ENCODE measurements around the gene ZNF554. TPM values are rescaled to one million over a fixed set of nuclear protein-coding genes. Genes with fewer than 3 reads are reported as not detected.
"Not testable (repeated sequence)": the region's sequence is repeated elsewhere in the genome, so short reads cannot be mapped to it uniquely, and the experiment has no call there.

ZNF554 gene
- total and polyA plus RNA-seq, 5 donors from 2014 or later = 1.8 to 6.1 (median 3.3) TPM

DNA sequence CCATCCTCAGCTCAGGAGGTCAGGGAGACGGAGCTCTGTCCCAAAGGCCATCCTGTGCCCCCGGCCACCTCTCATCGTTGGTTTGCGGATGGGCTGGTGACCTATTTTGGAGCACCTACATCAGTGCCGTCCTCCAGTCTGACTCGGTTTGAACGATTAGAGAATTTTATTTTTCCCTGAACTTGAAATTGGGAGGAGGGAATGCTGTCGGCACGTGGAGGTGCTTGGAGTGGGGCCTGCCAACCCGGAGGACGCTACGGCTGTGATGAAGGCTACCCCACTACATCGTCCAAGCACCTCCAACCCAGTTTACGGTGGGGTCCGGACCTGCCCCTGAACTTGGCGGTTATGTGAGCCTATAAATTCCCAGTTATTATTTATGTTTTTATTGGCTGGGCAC, 3.0 kb upstream of the ZNF554 start:
- H3K4me3 Mint-ChIP-seq = no peak overlapping the region

DNA sequence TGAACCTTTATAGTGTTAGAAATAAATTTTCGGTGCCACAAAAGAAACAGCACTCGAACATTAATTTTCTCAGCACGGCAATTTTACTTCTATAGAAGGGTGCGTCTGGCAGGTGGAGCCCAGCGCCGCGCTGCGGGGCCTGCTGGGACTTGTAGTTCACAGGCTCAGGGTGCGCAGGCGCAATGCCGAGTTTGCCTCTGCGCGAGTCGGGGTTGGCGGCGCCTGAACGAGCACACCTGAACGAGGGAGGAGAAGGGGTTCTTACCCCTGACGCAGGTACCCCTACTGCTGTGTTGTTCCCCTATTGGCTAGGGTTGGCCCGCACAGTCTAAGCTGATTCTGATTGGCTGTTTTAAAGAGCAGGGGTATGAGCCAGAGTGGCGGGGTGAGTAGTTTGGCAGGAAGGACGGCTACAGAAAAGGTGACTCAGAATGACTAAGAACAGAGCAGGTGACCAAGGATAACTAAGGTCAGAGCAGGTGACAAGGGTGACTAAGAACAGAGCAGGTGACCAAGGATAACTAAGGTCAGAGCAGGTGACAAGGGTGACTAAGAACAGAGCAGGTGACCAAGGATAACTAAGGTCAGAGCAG, 2.3 kb upstream of the ZNF554 start:
- DNase-seq; H3K36me3 ChIP-seq (ENCODE audit: control insufficient read depth, insufficient read depth, low read length); H3K27ac Mint-ChIP-seq; H3K27me3 ChIP-seq (ENCODE audit: control insufficient read depth, insufficient read depth, low read length); H3K27ac ChIP-seq (ENCODE audit: insufficient read depth, low read length, poor library complexity, severe bottlenecking); H3K4me3 ChIP-seq (ENCODE audit: low read depth, low read length); H3K27me3 Mint-ChIP-seq; ATAC-seq (ENCODE audit: low read depth in 2 of 2); H3K9me3 Mint-ChIP-seq; H3K9me3 ChIP-seq (ENCODE audit: control insufficient read depth in 2 of 2, low read length in 2 of 2); H3K36me3 Mint-ChIP-seq: not testable (repeated sequence)
- Mint-ChIP-seq H3K4me3 (peak overlapping the region in 3 of 4 donors; percentile 36 to 90 (median 74)), H3K4me1 (peaks cover 0 to 19% (median 4%) of the 10 kb centered on the region in 4 donors)
- peaks cover 14% of the 10 kb centered on the region for H3K4me1 ChIP-seq (ENCODE audit: control insufficient read depth, insufficient read depth, low read length, poor library complexity, severe bottlenecking)

More for the DNA sequence above, 3.0 kb upstream of the ZNF554 start:
- Mint-ChIP-seq H3K27me3 (no peaks in the 10 kb centered on the region), H3K4me1 (peaks cover 0 to 15% (median 2%) of the 10 kb centered on the region in 4 donors), H3K27ac (no peak overlapping the region), H3K36me3 (no peaks in the 10 kb centered on the region), H3K9me3 (no peaks in the 10 kb centered on the region)
- no peak for DNase-seq
- Histone ChIP-seq H3K27me3 (ENCODE audit: control insufficient read depth, insufficient read depth, low read length) (no peaks in the 10 kb centered on the region), H3K9me3 (ENCODE audit: control insufficient read depth in 2 of 2, low read length in 2 of 2) (no peaks in the 10 kb centered on the region), H3K27ac (ENCODE audit: insufficient read depth, low read length, poor library complexity, severe bottlenecking) (no peak overlapping the region), H3K4me3 (ENCODE audit: low read depth, low read length) (no peak overlapping the region), H3K36me3 (ENCODE audit: control insufficient read depth, insufficient read depth, low read length) (no peaks in the 10 kb centered on the region), H3K4me1 (ENCODE audit: control insufficient read depth, insufficient read depth, low read length, poor library complexity, severe bottlenecking) (peaks cover 14% of the 10 kb centered on the region)
- ATAC-seq (ENCODE audit: low read depth in 2 of 2) = no peak

DNA sequence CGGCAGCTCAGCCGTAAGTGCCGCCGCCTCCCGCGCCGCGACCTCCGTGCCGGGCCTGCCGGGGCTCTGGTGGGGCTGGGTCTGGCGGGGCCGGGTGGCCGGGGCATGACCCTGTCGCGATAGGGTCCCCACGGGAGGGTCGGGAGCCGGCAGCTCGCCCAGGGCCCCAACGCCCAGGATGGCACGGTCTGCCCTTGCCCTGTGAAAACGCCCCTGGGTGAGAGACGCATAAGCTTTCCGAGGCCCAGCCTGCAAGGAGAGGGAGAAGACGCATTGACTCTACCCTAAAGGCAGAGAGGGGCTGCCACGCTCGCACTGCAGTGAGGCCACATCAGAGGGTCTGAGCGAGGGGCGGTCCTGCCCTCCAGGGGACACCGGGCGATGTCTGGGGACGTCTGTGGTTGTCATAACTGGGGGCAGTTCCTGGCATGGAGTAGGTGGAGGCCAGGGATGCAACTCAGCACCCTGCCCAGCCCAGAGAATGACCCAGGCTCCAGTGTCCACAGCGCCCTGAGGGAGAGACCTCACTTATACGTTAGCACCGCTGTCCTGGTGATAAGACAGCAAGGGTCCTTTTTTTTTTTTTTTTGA, 539 bp downstream of the ZNF554 start:
- ATAC-seq (ENCODE audit: low read depth in 2 of 2) (peak in 1 of 2 donors; percentile 1), DNase-seq (peak in 1 of 3 donors; percentile 15)
- peak overlapping the region in 2 of 3 donors; percentile 23 to 55 for H3K27ac Mint-ChIP-seq

DNA sequence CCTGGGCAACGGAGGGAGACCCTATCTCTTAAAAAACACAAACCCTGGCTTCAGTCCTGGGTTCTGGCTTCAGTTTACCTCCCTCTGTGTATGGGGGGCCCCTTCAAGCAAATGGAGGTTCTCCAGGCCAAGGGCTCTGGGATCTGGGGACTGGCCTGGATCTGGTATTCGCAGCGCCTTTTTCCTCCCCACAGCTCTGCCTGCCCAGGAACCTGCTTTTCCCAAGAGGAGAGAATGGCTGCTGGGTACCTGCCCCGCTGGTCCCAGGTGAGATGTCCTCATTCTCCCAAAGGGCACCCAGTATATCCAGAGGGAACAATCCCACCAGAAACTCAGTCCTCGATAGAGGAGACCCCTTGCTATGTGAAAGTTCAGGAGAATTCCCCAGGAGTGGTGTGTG, 3.2 kb downstream of the ZNF554 start:
- Histone ChIP-seq H3K4me3 (ENCODE audit: low read depth, low read length) (no peak overlapping the region), H3K27ac (ENCODE audit: insufficient read depth, low read length, poor library complexity, severe bottlenecking) (no peak overlapping the region), H3K4me1 (ENCODE audit: control insufficient read depth, insufficient read depth, low read length, poor library complexity, severe bottlenecking) (peaks cover 14% of the 10 kb centered on the region), H3K9me3 (ENCODE audit: control insufficient read depth in 2 of 2, low read length in 2 of 2) (no peaks in the 10 kb centered on the region), H3K27me3 (ENCODE audit: control insufficient read depth, insufficient read depth, low read length) (no peaks in the 10 kb centered on the region), H3K36me3 (ENCODE audit: control insufficient read depth, insufficient read depth, low read length) (peaks cover 1% of the 10 kb centered on the region)
- no peaks in the 10 kb centered on the region for H3K27me3 Mint-ChIP-seq
- peak overlapping the region in 2 of 4 donors; percentile 31 to 83 for H3K4me3 Mint-ChIP-seq
- H3K9me3 Mint-ChIP-seq = peaks cover 0 to 3% (median 0%) of the 10 kb centered on the region in 7 donors
- H3K27ac Mint-ChIP-seq = no peak overlapping the region
- DNase-seq = no peak
- no peak for ATAC-seq (ENCODE audit: low read depth in 2 of 2)
- peaks cover 0 to 26% (median 4%) of the 10 kb centered on the region in 4 donors for H3K4me1 Mint-ChIP-seq
- peaks cover 10% of the 10 kb centered on the region for H3K36me3 Mint-ChIP-seq

More for the DNA sequence above, 539 bp downstream of the ZNF554 start:
- no peaks in the 10 kb centered on the region for H3K36me3 ChIP-seq (ENCODE audit: control insufficient read depth, insufficient read depth, low read length)
- Mint-ChIP-seq H3K4me1 (peaks cover 0 to 26% (median 4%) of the 10 kb centered on the region in 4 donors), H3K4me3 (peak overlapping the region; percentile 81 to 88 (median 84)), H3K27me3 (no peaks in the 10 kb centered on the region), H3K36me3 (peaks cover 6% of the 10 kb centered on the region), H3K9me3 (no peaks in the 10 kb centered on the region)
- H3K9me3 ChIP-seq (ENCODE audit: control insufficient read depth in 2 of 2, low read length in 2 of 2) = no peaks in the 10 kb centered on the region
- H3K4me1 ChIP-seq (ENCODE audit: control insufficient read depth, insufficient read depth, low read length, poor library complexity, severe bottlenecking) = peaks cover 14% of the 10 kb centered on the region
- peak overlapping the region; percentile 64 for H3K4me3 ChIP-seq (ENCODE audit: low read depth, low read length)
- no peak overlapping the region for H3K27ac ChIP-seq (ENCODE audit: insufficient read depth, low read length, poor library complexity, severe bottlenecking)
- no peaks in the 10 kb centered on the region for H3K27me3 ChIP-seq (ENCODE audit: control insufficient read depth, insufficient read depth, low read length)

DNA sequence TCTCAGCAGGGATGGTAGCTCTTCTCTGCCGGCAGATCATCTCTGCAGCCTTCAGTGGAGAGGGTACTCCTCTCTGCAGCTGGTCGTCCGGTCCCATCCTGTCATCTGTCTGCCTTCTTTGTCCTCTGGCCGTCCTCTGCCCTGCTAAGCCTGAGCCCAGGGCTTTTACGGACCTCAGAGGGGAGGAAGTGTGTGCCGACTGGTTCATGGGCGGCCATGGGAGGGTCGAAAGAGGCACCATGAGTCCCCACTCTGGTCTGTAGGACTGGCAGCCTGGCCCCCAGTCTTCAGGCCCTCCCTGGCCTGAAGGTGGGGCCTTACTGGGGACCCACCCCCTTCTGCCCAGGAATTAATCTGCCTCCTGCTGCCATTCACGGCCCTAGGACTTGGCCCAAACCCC, 4.0 kb downstream of the ZNF554 start:
- Histone ChIP-seq H3K36me3 (ENCODE audit: control insufficient read depth, insufficient read depth, low read length) (peaks cover 3% of the 10 kb centered on the region), H3K4me1 (ENCODE audit: control insufficient read depth, insufficient read depth, low read length, poor library complexity, severe bottlenecking) (peaks cover 14% of the 10 kb centered on the region), H3K27me3 (ENCODE audit: control insufficient read depth, insufficient read depth, low read length) (no peaks in the 10 kb centered on the region), H3K4me3 (ENCODE audit: low read depth, low read length) (no peak overlapping the region), H3K27ac (ENCODE audit: insufficient read depth, low read length, poor library complexity, severe bottlenecking) (no peak overlapping the region), H3K9me3 (ENCODE audit: control insufficient read depth in 2 of 2, low read length in 2 of 2) (no peaks in the 10 kb centered on the region)
- no peak for ATAC-seq (ENCODE audit: low read depth in 2 of 2)
- peaks cover 0 to 26% (median 7%) of the 10 kb centered on the region in 4 donors for H3K4me1 Mint-ChIP-seq
- H3K9me3 Mint-ChIP-seq = peaks cover 0 to 3% (median 0%) of the 10 kb centered on the region in 7 donors
- no peak for DNase-seq
- H3K27me3 Mint-ChIP-seq = no peaks in the 10 kb centered on the region
- no peak overlapping the region for H3K27ac Mint-ChIP-seq
- H3K4me3 Mint-ChIP-seq = peak overlapping the region in 2 of 4 donors; percentile 9 to 47
- H3K36me3 Mint-ChIP-seq = peaks cover 18% of the 10 kb centered on the region

DNA sequence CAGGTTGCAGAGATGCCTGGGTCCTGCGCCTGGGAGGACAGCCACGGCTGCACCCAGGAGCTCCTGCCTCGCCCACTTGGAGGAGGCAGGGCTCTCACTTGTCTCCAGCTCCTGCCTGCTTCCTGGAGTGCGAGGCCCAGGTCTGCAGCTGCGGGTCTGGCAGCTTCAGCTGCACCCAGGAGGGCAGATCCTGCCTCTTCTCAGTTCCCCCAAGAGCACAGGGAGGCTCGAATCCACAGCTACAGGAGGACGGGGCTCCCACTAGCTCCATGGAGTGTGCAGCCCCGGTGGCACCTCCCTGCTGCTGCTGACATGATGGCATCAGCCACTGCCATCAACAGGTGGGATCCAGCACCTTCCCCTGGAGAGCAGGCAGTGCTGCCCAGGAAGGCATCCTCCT, 4.5 kb downstream of the ZNF554 start:
- Histone ChIP-seq H3K4me3 (ENCODE audit: low read depth, low read length) (no peak overlapping the region), H3K27me3 (ENCODE audit: control insufficient read depth, insufficient read depth, low read length) (no peaks in the 10 kb centered on the region), H3K4me1 (ENCODE audit: control insufficient read depth, insufficient read depth, low read length, poor library complexity, severe bottlenecking) (peaks cover 14% of the 10 kb centered on the region), H3K36me3 (ENCODE audit: control insufficient read depth, insufficient read depth, low read length) (peaks cover 3% of the 10 kb centered on the region), H3K9me3 (ENCODE audit: control insufficient read depth in 2 of 2, low read length in 2 of 2) (no peaks in the 10 kb centered on the region), H3K27ac (ENCODE audit: insufficient read depth, low read length, poor library complexity, severe bottlenecking) (no peak overlapping the region)
- Mint-ChIP-seq H3K9me3 (peaks cover 0 to 4% (median 0%) of the 10 kb centered on the region in 7 donors), H3K27ac (no peak overlapping the region), H3K27me3 (no peaks in the 10 kb centered on the region), H3K4me1 (peaks cover 0 to 26% (median 7%) of the 10 kb centered on the region in 4 donors), H3K4me3 (peak overlapping the region in 1 of 4 donors; percentile 60), H3K36me3 (peaks cover 19% of the 10 kb centered on the region)
- ATAC-seq (ENCODE audit: low read depth in 2 of 2) (no peak), DNase-seq (no peak)

DNA sequence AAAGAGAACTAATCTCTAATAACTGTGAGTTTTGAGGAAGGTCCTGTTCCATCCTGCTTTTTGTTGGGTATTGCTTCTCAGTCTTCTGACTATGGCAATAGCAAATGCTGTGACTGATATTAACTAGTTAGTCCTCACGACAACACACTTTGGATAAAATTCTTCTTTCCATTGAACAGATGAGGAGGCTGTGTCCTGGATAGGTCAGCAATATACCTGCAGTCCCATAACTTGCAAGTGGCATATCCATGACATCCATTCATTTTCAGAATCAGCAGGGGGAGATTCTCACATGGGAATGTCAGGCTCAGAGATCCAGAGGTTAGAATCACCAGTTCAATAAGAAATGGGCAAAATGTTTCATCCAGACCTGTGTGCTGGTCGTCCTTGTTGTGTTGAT, 7.4 kb downstream of the ZNF554 start:
- ATAC-seq (ENCODE audit: low read depth in 2 of 2) (no peak), DNase-seq (no peak)
- Histone ChIP-seq H3K9me3 (ENCODE audit: control insufficient read depth in 2 of 2, low read length in 2 of 2) (peaks cover 0 to under 1% of the 10 kb centered on the region in 2 experiments), H3K27me3 (ENCODE audit: control insufficient read depth, insufficient read depth, low read length) (no peaks in the 10 kb centered on the region), H3K27ac (ENCODE audit: insufficient read depth, low read length, poor library complexity, severe bottlenecking) (no peak overlapping the region), H3K4me1 (ENCODE audit: control insufficient read depth, insufficient read depth, low read length, poor library complexity, severe bottlenecking) (no peaks in the 10 kb centered on the region), H3K4me3 (ENCODE audit: low read depth, low read length) (no peak overlapping the region), H3K36me3 (ENCODE audit: control insufficient read depth, insufficient read depth, low read length) (peaks cover 3% of the 10 kb centered on the region)
- H3K36me3 Mint-ChIP-seq = peaks cover 19% of the 10 kb centered on the region
- no peaks in the 10 kb centered on the region for H3K27me3 Mint-ChIP-seq
- peaks cover 0 to 16% (median 3%) of the 10 kb centered on the region in 7 donors for H3K9me3 Mint-ChIP-seq
- H3K4me1 Mint-ChIP-seq = peaks cover 0 to 8% (median 3%) of the 10 kb centered on the region in 4 donors
- no peak overlapping the region for H3K4me3 Mint-ChIP-seq
- no peak overlapping the region for H3K27ac Mint-ChIP-seq
